Panc1 (cell line): ENCODE measurements around the gene ENTHD1. TPM values are rescaled to one million over a fixed set of nuclear protein-coding genes. Genes with fewer than 3 reads are reported as not detected.
"Not testable (repeated sequence)": the region's sequence is repeated elsewhere in the genome, so short reads cannot be mapped to it uniquely, and the experiment has no call there.

Experiments
- ATAC-seq: fragments of 200-7000 bp; cut with Tn5 transposase; 2 replicates; pipeline ENCODE4 v1.9.1; 2020; ENCODE audit warnings: mild to moderate bottlenecking, moderate library complexity
- BruUV-seq: library from RNA; stranded (reverse); fragments of 400-500 nt; replicated peaks from 2 replicates; lab custom pipeline; 2021; lab: Mats Ljungman, UMichigan
- CTCF ChIA-PET: fragments of 300-600 bp; sonication (Branson Sonifier 250); formaldehyde crosslinking; loops from one replicate; lab custom pipeline; 2022; ENCODE audit warnings: antibody characterized with exemption; lab: Charles Lee
- POLR2A ChIA-PET: fragments of 300-600 bp; sonication (Branson Sonifier 250); formaldehyde crosslinking; loops from one replicate; lab custom pipeline; 2022; ENCODE audit warnings: antibody characterized with exemption; lab: Charles Lee
- DNase-seq: peaks from one replicate; pipeline ENCODE4 v3.0.0-alpha.2; 2010; ENCODE audit warnings: low read depth, low spot score
- H3K27ac ChIP-seq: 2 replicates; pipeline ENCODE4 v1.5.1; 2011; ENCODE audit warnings: mild to moderate bottlenecking, low read length, inconsistent platforms
- H3K27me3 ChIP-seq: fragments of 200-500 bp; sonication (Bioruptor generic); 2 replicates; pipeline ENCODE4 v1.6.0; 2014; ENCODE audit warnings: low read length, inconsistent platforms; ENCODE audit not compliant: control insufficient read depth, insufficient read depth
- H3K36me3 ChIP-seq: fragments of 200-500 bp; sonication (Bioruptor generic); 2 replicates; pipeline ENCODE4 v1.5.1; 2014; ENCODE audit warnings: inconsistent platforms, mild to moderate bottlenecking, low read length, moderate library complexity; ENCODE audit not compliant: control insufficient read depth, insufficient read depth
- H3K4me1 ChIP-seq: 2 replicates; pipeline ENCODE4 v1.5.1; 2011; ENCODE audit warnings: inconsistent platforms, mild to moderate bottlenecking, low read length, moderate library complexity; ENCODE audit not compliant: control insufficient read depth, insufficient read depth
- H3K4me3 ChIP-seq, 2 experiments: 2 replicates each; pipeline ENCODE4 v1.5.1; 2011 to 2012; ENCODE audit warnings: low read depth in 2 of 2, low read length in 2 of 2, mild to moderate bottlenecking in 2 of 2, inconsistent platforms in 1 of 2, moderate library complexity in 1 of 2
- H3K9me3 ChIP-seq: fragments of 200-500 bp; sonication (Bioruptor generic); 2 replicates; pipeline ENCODE4 v1.5.1; 2014; ENCODE audit warnings: low read depth, mild to moderate bottlenecking, inconsistent platforms, low read length, moderate library complexity; ENCODE audit not compliant: control insufficient read depth, insufficient read depth
- POLR2AphosphoS5 ChIP-seq: IDR thresholded peaks from 2 replicates; pipeline ENCODE4 v1.6.1; 2012; ENCODE audit warnings: mild to moderate bottlenecking, low read depth, low read length, moderate library complexity
- SIN3A ChIP-seq: IDR thresholded peaks from 2 replicates; pipeline ENCODE4 v1.6.1; 2012; ENCODE audit warnings: low read depth, mild to moderate bottlenecking, low read length, moderate library complexity, borderline replicate concordance; ENCODE audit not compliant: insufficient read depth
- TCF7L2 ChIP-seq: IDR thresholded peaks from 2 replicates; pipeline ENCODE4 v1.6.1; 2011; ENCODE audit warnings: mild to moderate bottlenecking, low read depth, low read length, inconsistent platforms
- in situ Hi-C: cut with HindIII; loops from 2 replicates; pipeline ENCODE4 v1.10.0; 2016; ENCODE audit warnings: low sequenced_read_pairs, low pct_unique_long_range_greater_than_20kb
- intact Hi-C: fragments of 100-400 bp; cut with micrococcal nuclease; formaldehyde crosslinking; loops from one replicate; pipeline ENCODE4 v1.10.0; 2022; ENCODE audit not compliant: unreplicated experiment
- total RNA-seq: library from RNA; stranded (reverse); gene quantifications from one replicate; pipeline ENCODE4 v1.2.1, GENCODE V29; 2021; ENCODE audit not compliant: unreplicated experiment
- TF ChIP-seq, protein P1 (sequence below): fragments of 450-650 bp; IDR thresholded peaks from 2 replicates; pipeline ENCODE4 v1.5.1; 2017; ENCODE audit warnings: mild to moderate bottlenecking
- TF ChIP-seq, protein P2 (sequence below), 2 experiments: IDR thresholded peaks; 2 replicates each; pipeline ENCODE4 v1.6.1; 2011 to 2012; ENCODE audit warnings: low read depth in 2 of 2, control low read depth in 1 of 2, low read length in 1 of 2, mild to moderate bottlenecking in 1 of 2, moderate library complexity in 1 of 2; ENCODE audit not compliant: insufficient read depth in 1 of 2

The ENTHD1 gene
- total RNA-seq, 1 experiment from 2014 or later: not detected

DNA sequence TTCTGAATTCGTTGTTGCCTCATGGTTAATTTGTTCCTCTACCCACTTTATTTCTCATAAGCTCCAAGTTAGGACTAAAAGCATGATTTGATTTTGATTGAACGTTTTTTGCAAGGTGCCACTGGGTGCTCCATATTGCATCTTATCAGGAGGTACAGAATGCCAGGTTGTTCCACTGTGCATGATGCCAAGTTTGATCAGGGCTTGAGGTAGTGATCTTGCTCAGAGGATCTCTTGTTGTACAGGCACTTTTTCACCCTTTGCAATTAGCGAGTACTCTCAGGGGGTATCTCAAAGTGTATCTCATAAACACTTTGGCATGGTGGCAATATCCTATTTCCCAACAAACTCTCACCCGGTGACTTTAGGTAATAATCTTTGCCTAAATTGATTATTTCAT is 11.3 kb upstream of the ENTHD1 start:
- TF ChIP-seq, protein P1, sequence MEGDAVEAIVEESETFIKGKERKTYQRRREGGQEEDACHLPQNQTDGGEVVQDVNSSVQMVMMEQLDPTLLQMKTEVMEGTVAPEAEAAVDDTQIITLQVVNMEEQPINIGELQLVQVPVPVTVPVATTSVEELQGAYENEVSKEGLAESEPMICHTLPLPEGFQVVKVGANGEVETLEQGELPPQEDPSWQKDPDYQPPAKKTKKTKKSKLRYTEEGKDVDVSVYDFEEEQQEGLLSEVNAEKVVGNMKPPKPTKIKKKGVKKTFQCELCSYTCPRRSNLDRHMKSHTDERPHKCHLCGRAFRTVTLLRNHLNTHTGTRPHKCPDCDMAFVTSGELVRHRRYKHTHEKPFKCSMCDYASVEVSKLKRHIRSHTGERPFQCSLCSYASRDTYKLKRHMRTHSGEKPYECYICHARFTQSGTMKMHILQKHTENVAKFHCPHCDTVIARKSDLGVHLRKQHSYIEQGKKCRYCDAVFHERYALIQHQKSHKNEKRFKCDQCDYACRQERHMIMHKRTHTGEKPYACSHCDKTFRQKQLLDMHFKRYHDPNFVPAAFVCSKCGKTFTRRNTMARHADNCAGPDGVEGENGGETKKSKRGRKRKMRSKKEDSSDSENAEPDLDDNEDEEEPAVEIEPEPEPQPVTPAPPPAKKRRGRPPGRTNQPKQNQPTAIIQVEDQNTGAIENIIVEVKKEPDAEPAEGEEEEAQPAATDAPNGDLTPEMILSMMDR: no peak
- TF ChIP-seq SIN3A: no peak
- TF ChIP-seq POLR2AphosphoS5: no peak
- TF ChIP-seq, protein P2, sequence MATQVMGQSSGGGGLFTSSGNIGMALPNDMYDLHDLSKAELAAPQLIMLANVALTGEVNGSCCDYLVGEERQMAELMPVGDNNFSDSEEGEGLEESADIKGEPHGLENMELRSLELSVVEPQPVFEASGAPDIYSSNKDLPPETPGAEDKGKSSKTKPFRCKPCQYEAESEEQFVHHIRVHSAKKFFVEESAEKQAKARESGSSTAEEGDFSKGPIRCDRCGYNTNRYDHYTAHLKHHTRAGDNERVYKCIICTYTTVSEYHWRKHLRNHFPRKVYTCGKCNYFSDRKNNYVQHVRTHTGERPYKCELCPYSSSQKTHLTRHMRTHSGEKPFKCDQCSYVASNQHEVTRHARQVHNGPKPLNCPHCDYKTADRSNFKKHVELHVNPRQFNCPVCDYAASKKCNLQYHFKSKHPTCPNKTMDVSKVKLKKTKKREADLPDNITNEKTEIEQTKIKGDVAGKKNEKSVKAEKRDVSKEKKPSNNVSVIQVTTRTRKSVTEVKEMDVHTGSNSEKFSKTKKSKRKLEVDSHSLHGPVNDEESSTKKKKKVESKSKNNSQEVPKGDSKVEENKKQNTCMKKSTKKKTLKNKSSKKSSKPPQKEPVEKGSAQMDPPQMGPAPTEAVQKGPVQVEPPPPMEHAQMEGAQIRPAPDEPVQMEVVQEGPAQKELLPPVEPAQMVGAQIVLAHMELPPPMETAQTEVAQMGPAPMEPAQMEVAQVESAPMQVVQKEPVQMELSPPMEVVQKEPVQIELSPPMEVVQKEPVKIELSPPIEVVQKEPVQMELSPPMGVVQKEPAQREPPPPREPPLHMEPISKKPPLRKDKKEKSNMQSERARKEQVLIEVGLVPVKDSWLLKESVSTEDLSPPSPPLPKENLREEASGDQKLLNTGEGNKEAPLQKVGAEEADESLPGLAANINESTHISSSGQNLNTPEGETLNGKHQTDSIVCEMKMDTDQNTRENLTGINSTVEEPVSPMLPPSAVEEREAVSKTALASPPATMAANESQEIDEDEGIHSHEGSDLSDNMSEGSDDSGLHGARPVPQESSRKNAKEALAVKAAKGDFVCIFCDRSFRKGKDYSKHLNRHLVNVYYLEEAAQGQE (IDR thresholded peaks at IDR 0.05; ENCODE audit: insufficient read depth in 1 of 2, low read depth in 2 of 2, low read length in 1 of 2): no peak
- POLR2A ChIA-PET: no interaction called here
- Histone ChIP-seq H3K27ac (no peak overlapping the region), H3K36me3 (no peaks in the 10 kb centered on the region), H3K4me1 (no peaks in the 10 kb centered on the region), H3K9me3 (no peaks in the 10 kb centered on the region), H3K27me3 (peaks cover 12% of the 10 kb centered on the region), H3K4me3 (no peak overlapping the region)
- intact Hi-C loops (no loop called here), in situ Hi-C loops (no loop called here)
- no TSS peak for BruUV-seq
- ATAC-seq (no peak), DNase-seq (no peak)
- CTCF ChIA-PET: no interaction called here

DNA sequence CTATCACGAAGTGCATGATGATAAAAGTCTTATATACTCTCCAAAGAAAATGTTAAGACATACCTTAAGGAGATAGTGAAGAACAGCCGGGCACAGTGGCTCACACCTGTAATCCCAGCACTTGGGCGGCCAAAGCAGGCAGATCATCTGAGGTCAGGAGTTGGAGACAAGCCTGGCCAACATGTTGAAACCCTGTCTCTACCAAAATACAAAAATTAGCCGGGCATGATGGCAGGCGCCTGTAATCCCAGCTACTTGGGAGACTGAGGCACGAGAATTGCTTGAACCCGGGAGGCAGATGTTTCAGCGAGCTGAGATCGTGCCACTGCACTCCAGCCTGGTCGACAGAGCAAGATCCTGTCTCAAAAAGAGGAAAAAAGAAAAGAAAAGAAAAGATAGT is 10.5 kb upstream of the ENTHD1 start:
- DNase-seq, CTCF ChIA-PET, in situ Hi-C loops, POLR2A ChIA-PET, H3K27me3 ChIP-seq, intact Hi-C loops, H3K36me3 ChIP-seq, BruUV-seq, H3K4me1 ChIP-seq, H3K9me3 ChIP-seq, ATAC-seq, H3K27ac ChIP-seq, H3K4me3 ChIP-seq: not testable (repeated sequence)

DNA sequence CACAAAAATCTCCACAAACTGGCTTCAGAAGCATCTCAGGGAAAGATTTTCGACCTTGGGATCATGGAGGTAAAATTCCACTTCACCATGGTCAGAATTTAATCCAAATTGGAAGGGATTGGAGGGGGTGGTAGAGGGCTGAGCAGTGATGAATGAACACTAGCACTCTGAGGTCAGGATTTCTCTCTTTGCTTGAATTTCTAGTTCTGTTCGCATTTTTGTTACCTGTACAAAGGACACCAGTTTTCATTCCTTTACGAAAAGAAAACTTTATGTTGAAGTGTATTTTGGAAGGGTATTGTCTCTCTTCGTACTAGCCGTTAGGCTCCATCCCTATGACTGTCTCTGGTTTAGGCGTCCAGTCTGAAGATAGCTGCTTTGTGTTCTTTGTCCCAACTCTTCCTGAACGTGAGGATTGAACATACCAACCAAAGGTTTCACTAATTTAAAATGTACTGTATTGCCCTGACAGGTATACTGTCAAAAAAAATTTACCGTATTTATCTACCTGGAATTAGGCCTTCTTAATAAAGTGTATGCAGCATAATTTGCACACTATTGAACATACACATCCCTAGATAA is 8.1 kb upstream of the ENTHD1 start:
- no TSS peak for BruUV-seq
- TF ChIP-seq TCF7L2 (no peak), SIN3A (no peak), POLR2AphosphoS5 (no peak)
- TF ChIP-seq, protein P2 (IDR thresholded peaks at IDR 0.05; ENCODE audit: insufficient read depth in 1 of 2, low read depth in 2 of 2, low read length in 1 of 2): no peak
- TF ChIP-seq, protein P1: no peak
- Histone ChIP-seq H3K36me3 (no peaks in the 10 kb centered on the region), H3K27me3 (peaks cover 9% of the 10 kb centered on the region), H3K4me1 (no peaks in the 10 kb centered on the region), H3K27ac (no peak overlapping the region), H3K9me3 (no peaks in the 10 kb centered on the region), H3K4me3 (no peak overlapping the region)
- in situ Hi-C loops: no loop called here
- no peak for DNase-seq
- CTCF ChIA-PET: no interaction called here
- POLR2A ChIA-PET: no interaction called here
- intact Hi-C loops: no loop called here
- no peak for ATAC-seq
